BLaER1 (cell line): ENCODE measurements around the gene OR4D9.
"Not testable (repeated sequence)": the region's sequence is repeated elsewhere in the genome, so short reads cannot be mapped to it uniquely, and the experiment has no call there.

Experiments used
- H3K27ac ChIP-seq: shearing (Covaris generic); formaldehyde crosslinking; 2 replicates; pipeline ENCODE4 v1.8.1; 2022
- H3K27me3 ChIP-seq: shearing (Covaris generic); formaldehyde crosslinking; 2 replicates; pipeline ENCODE4 v1.8.1; 2022
- H3K36me3 ChIP-seq: shearing (Covaris generic); formaldehyde crosslinking; 2 replicates; pipeline ENCODE4 v1.8.1; 2022
- H3K4me1 ChIP-seq: shearing (Covaris generic); formaldehyde crosslinking; 2 replicates; pipeline ENCODE4 v1.8.1; 2022
- H3K4me2 ChIP-seq: shearing (Covaris generic); formaldehyde crosslinking; 2 replicates; pipeline ENCODE4 v1.8.1; 2022
- H3K4me3 ChIP-seq: shearing (Covaris generic); formaldehyde crosslinking; 2 replicates; pipeline ENCODE4 v1.8.1; 2022
- H3K9ac ChIP-seq: shearing (Covaris generic); formaldehyde crosslinking; 2 replicates; pipeline ENCODE4 v1.8.1; 2022
- H3K9me3 ChIP-seq: shearing (Covaris generic); formaldehyde crosslinking; 2 replicates; pipeline ENCODE4 v1.8.1; 2022
- H4K20me1 ChIP-seq: shearing (Covaris generic); formaldehyde crosslinking; 2 replicates; pipeline ENCODE4 v1.8.1; 2022
- Cebpa-rat ChIP-seq: shearing (Covaris generic); IDR thresholded peaks from 2 replicates; pipeline ENCODE4 v1.8.1; 2022

OR4D9 gene

GRCh38 chr11:59523541-59523940, 12.2 kb downstream of the OR4D9 start:
- no peak for TF ChIP-seq Cebpa-rat
- Histone ChIP-seq H3K9ac (no peak overlapping the region), H3K27me3 (no peaks in the 10 kb centered on the region), H3K27ac (no peak overlapping the region), H4K20me1 (no peaks in the 10 kb centered on the region), H3K4me2 (peak overlapping the region; percentile 33), H3K9me3 (no peaks in the 10 kb centered on the region), H3K4me3 (no peak overlapping the region), H3K36me3 (no peaks in the 10 kb centered on the region), H3K4me1 (peaks cover 56% of the 10 kb centered on the region)

- H3K36me3 ChIP-seq = no peaks in the 10 kb centered on the region
- H3K9ac ChIP-seq = no peak overlapping the region
- no peak overlapping the region for H3K4me3 ChIP-seq
- no peak for TF ChIP-seq Cebpa-rat
- H3K27ac ChIP-seq = no peak overlapping the region
- H3K4me2 ChIP-seq = no peak overlapping the region
- no peaks in the 10 kb centered on the region for H3K27me3 ChIP-seq
- H4K20me1 ChIP-seq = no peaks in the 10 kb centered on the region
- H3K9me3 ChIP-seq = no peaks in the 10 kb centered on the region
- H3K4me1 ChIP-seq = peaks cover 9% of the 10 kb centered on the region
Observed at GRCh38 chr11:59528711-59529110, 17.4 kb downstream of the OR4D9 start.

- Histone ChIP-seq H3K4me1 (peaks cover 6% of the 10 kb centered on the region), H3K4me3 (no peak overlapping the region), H3K36me3 (no peaks in the 10 kb centered on the region), H3K9me3 (no peaks in the 10 kb centered on the region), H3K27me3 (no peaks in the 10 kb centered on the region), H3K27ac (no peak overlapping the region), H3K9ac (no peak overlapping the region), H4K20me1 (no peaks in the 10 kb centered on the region), H3K4me2 (no peak overlapping the region)
- TF ChIP-seq Cebpa-rat = no peak
Observed at GRCh38 chr11:59532620-59533019, 21.3 kb downstream of the OR4D9 start.

DNA sequence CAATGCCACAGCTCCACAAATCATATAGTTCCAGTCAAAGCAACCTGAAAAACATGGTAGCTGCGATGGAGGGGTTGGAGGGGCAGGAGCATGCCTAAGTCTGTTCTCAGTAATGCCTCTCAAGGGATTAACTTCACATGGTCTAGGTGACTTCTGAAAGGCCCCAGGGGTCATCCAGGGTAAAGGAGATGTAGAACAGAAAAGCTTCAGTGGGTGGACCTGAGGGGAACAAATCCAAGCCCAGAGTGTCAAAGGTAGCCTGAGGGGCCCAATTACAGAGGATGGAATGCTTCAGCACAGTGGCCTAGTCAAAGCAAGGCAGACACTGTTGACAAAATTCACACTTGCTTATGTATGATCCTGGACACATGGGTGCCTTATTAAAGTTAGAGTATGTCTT, 23.3 kb downstream of the OR4D9 start:
- Histone ChIP-seq H3K9me3 (no peaks in the 10 kb centered on the region), H3K27ac (no peak overlapping the region), H3K4me2 (no peak overlapping the region), H3K36me3 (no peaks in the 10 kb centered on the region), H3K4me3 (no peak overlapping the region), H3K27me3 (no peaks in the 10 kb centered on the region), H4K20me1 (no peaks in the 10 kb centered on the region), H3K4me1 (peaks cover 11% of the 10 kb centered on the region), H3K9ac (no peak overlapping the region)
- no peak for TF ChIP-seq Cebpa-rat

- no peaks in the 10 kb centered on the region for H3K9me3 ChIP-seq
- H4K20me1 ChIP-seq = no peaks in the 10 kb centered on the region
- TF ChIP-seq Cebpa-rat = no peak
- no peaks in the 10 kb centered on the region for H3K27me3 ChIP-seq
- no peak overlapping the region for H3K27ac ChIP-seq
- H3K36me3 ChIP-seq = no peaks in the 10 kb centered on the region
- no peak overlapping the region for H3K4me3 ChIP-seq
- H3K9ac ChIP-seq = no peak overlapping the region
- H3K4me1 ChIP-seq = peaks cover 6% of the 10 kb centered on the region; the same call in 1 of the 2 replicates
- H3K4me2 ChIP-seq = no peak overlapping the region
Observed at GRCh38 chr11:59542142-59542810, 30.9 kb downstream of the OR4D9 start.

- not testable (repeated sequence) for H3K4me3 ChIP-seq, H3K27ac ChIP-seq, H3K4me1 ChIP-seq, H3K27me3 ChIP-seq, H4K20me1 ChIP-seq, H3K9me3 ChIP-seq, H3K36me3 ChIP-seq, H3K4me2 ChIP-seq, H3K9ac ChIP-seq
Observed at GRCh38 chr11:59543713-59544112, 32.4 kb downstream of the OR4D9 start.

GRCh38 chr11:59544869-59545178, 33.5 kb downstream of the OR4D9 start:
- H3K9ac ChIP-seq = no peak overlapping the region
- no peak for TF ChIP-seq Cebpa-rat
- H3K36me3 ChIP-seq = no peaks in the 10 kb centered on the region
- H3K27me3 ChIP-seq = no peaks in the 10 kb centered on the region
- H3K4me2 ChIP-seq = no peak overlapping the region
- H3K27ac ChIP-seq = no peak overlapping the region
- H4K20me1 ChIP-seq = no peaks in the 10 kb centered on the region
- no peak overlapping the region for H3K4me3 ChIP-seq
- peaks cover 12% of the 10 kb centered on the region for H3K4me1 ChIP-seq
- no peaks in the 10 kb centered on the region for H3K9me3 ChIP-seq

DNA sequence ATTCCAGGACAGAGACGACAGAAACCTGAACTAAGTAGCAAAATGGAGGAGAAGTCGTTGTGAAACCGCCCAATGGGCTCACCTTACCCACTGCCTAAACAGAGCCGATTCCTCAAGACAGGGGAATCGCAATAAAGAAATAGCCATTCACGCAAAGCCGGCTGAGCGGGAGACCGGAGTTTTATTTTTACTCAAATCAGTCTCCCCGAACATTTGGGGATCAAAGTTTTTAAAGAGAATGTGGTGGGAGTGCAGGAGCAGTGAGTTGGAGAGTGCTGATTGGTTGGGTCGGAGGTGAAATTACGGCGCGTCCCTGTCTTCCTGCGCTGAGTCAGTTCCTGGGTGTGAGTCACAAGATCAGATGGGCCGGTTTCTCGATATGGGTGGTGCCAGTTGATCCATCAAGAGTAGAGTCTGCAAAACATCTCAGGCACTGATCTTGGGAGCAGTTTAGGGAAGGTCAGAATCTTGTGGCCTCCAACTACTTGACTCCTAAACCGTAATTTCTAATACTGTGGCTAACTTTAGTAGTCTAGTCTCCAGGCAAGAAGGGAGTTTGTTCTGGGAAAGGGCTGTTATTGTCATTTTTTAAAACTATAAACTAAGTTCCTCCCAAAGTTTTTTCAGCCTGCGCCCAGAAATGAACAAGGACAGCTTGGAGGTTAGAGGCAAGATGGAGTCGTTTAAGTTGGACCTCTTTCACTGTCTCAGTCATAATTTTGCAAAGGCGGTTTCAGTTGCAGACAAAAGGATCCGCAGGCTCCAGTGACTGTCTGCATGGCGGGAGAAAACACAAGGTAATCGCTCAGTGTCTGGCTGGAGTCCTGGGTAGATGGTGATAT, 34.1 kb downstream of the OR4D9 start:
- no peaks in the 10 kb centered on the region for H3K36me3 ChIP-seq
- no peaks in the 10 kb centered on the region for H4K20me1 ChIP-seq
- no peak overlapping the region for H3K27ac ChIP-seq
- H3K4me2 ChIP-seq = no peak overlapping the region
- no peaks in the 10 kb centered on the region for H3K9me3 ChIP-seq
- peaks cover 12% of the 10 kb centered on the region for H3K4me1 ChIP-seq
- no peak for TF ChIP-seq Cebpa-rat
- no peak overlapping the region for H3K9ac ChIP-seq
- H3K4me3 ChIP-seq = no peak overlapping the region
- no peaks in the 10 kb centered on the region for H3K27me3 ChIP-seq

- H3K27me3 ChIP-seq, H3K9ac ChIP-seq, H3K9me3 ChIP-seq, H3K27ac ChIP-seq, H4K20me1 ChIP-seq, H3K36me3 ChIP-seq, H3K4me3 ChIP-seq: not testable (repeated sequence)
- Histone ChIP-seq H3K4me1 (peaks cover 17% of the 10 kb centered on the region), H3K4me2 (peak overlapping the region; percentile 7; the same call in 1 of the 2 replicates)
Observed at GRCh38 chr11:59547605-59548308, 36.4 kb downstream of the OR4D9 start.

DNA sequence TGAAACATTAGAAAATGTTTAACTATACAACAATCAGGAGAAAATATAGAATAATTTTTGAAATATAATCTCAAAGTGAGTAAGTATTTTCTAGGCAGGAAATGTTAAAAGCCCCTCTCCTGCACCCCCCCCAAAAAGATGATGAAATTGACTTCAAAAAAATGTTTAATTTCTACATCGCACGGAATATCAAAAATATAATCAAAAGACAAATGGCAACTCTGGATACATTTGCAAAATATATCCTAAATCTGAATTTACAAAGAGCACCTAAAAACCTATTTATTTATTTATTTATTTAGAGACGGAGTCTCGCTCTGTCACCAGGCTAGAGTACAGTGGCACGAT, 36.9 kb downstream of the OR4D9 start:
- no peak overlapping the region for H3K4me3 ChIP-seq
- H4K20me1 ChIP-seq = no peaks in the 10 kb centered on the region
- no peak overlapping the region for H3K27ac ChIP-seq
- H3K36me3 ChIP-seq = no peaks in the 10 kb centered on the region
- peak overlapping the region; percentile 7; the same call in 1 of the 2 replicates for H3K4me2 ChIP-seq
- no peak for TF ChIP-seq Cebpa-rat
- peaks cover 23% of the 10 kb centered on the region for H3K4me1 ChIP-seq
- H3K9ac ChIP-seq = no peak overlapping the region
- no peaks in the 10 kb centered on the region for H3K9me3 ChIP-seq
- no peaks in the 10 kb centered on the region for H3K27me3 ChIP-seq
